Suprapubic skin (tissue), 4 donors: ENCODE results near the gene SPRYD3.

Experiments used
- POLR2A ChIP-seq, 2 donors: fragments of 450-650 bp; IDR thresholded peaks; one replicate each; pipeline ENCODE4 v1.6.1; 2017; ENCODE audit warnings: antibody characterized with exemption in 2 of 2, mild to moderate bottlenecking in 2 of 2, moderate library complexity in 2 of 2
- POLR2AphosphoS5 ChIP-seq, 3 donors: sonication (generic); formaldehyde crosslinking; IDR thresholded peaks; one replicate each; pipeline ENCODE4 v1.6.1; 2017; ENCODE audit warnings: antibody characterized with exemption in 3 of 3
- TF ChIP-seq, protein P1 (sequence below), 2 donors: fragments of 200-600 bp in 1 of 2; fragments of 450-650 bp in 1 of 2; sonication (generic) in 1 of 2; IDR thresholded peaks; one replicate each; pipeline ENCODE4 v1.5.1; 2016 to 2019; ENCODE audit warnings: antibody characterized with exemption in 2 of 2, mild to moderate bottlenecking in 1 of 2, moderate library complexity in 1 of 2

DNA sequence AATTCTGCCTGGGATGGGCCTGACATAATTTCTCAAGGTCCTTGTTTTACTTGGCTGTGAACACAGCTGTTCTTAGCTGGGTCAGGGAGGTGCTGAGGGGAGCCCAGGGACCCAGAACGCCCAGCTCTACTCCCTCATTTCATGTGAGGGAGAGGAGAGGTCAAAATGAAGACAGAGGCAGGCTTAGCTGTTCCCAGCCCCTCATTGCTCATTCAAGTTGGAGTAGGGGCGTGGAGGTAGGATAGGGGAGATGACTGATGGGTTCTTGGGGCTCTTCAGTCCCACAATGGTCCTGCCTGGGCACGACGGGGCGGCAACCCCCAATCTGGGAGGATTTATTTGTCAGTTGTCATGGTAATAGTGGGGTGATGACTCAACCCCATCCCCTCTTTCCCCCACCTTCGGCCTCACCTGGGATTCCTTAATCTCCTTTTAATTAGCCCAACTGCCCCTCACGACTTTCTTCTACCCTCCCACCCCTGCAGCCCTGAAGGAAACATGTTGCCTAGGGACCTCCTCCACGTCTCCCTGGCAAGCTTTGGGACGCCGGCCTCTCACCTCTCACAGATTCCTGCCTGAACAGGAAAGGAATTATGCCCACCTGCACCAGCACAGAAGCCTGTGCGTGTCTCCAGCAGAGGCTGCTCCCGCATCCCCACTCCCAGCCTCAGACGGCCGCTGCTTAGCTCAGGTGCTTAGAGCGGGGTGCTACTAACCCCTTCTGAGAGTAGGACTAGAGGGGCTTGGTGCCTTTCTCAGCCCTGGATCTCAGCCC is 10.2 kb downstream of the SPRYD3 start:
- no peak for TF ChIP-seq POLR2A (IDR thresholded peaks at IDR 0.05)
- no peak for TF ChIP-seq POLR2AphosphoS5 (IDR thresholded peaks at IDR 0.05)
- TF ChIP-seq, protein P1, sequence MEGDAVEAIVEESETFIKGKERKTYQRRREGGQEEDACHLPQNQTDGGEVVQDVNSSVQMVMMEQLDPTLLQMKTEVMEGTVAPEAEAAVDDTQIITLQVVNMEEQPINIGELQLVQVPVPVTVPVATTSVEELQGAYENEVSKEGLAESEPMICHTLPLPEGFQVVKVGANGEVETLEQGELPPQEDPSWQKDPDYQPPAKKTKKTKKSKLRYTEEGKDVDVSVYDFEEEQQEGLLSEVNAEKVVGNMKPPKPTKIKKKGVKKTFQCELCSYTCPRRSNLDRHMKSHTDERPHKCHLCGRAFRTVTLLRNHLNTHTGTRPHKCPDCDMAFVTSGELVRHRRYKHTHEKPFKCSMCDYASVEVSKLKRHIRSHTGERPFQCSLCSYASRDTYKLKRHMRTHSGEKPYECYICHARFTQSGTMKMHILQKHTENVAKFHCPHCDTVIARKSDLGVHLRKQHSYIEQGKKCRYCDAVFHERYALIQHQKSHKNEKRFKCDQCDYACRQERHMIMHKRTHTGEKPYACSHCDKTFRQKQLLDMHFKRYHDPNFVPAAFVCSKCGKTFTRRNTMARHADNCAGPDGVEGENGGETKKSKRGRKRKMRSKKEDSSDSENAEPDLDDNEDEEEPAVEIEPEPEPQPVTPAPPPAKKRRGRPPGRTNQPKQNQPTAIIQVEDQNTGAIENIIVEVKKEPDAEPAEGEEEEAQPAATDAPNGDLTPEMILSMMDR (IDR thresholded peaks at IDR 0.05) = no peak
